Fibroblast of lung (primary cell): ENCODE data around the gene GH2. TPM values are rescaled to one million over a fixed set of nuclear protein-coding genes. Genes with fewer than 3 reads are reported as not detected.

ENCODE experiments used
- DNase-seq, 2 donors: peaks; one replicate each; pipeline versions ENCODE4 v3.0.0 to v3.0.0-alpha.2; 2010; ENCODE audit warnings: low read depth in 2 of 2
- H2AFZ ChIP-seq: 2 replicates; pipeline ENCODE4 v1.5.1; 2012; ENCODE audit warnings: low read length, control low read depth, inconsistent platforms
- H3K27ac ChIP-seq: 2 replicates; pipeline ENCODE4 v1.5.1; 2011; ENCODE audit warnings: low read length, control low read depth; ENCODE audit not compliant: insufficient read depth
- H3K27me3 ChIP-seq: 2 replicates; pipeline ENCODE4 v1.5.1; 2011; ENCODE audit warnings: mild to moderate bottlenecking, low read length; ENCODE audit not compliant: control insufficient read depth, insufficient read depth
- H3K36me3 ChIP-seq: 2 replicates; pipeline ENCODE4 v1.5.1; 2011; ENCODE audit warnings: low read length; ENCODE audit not compliant: control insufficient read depth, insufficient read depth
- H3K4me1 ChIP-seq: 2 replicates; pipeline ENCODE4 v1.5.1; 2011; ENCODE audit warnings: low read length; ENCODE audit not compliant: control insufficient read depth, insufficient read depth; ENCODE audit errors: extremely low read depth
- H3K4me2 ChIP-seq: 2 replicates; pipeline ENCODE4 v1.5.1; 2011; ENCODE audit warnings: low read length, control low read depth; ENCODE audit not compliant: insufficient read depth; ENCODE audit errors: extremely low read depth
- H3K4me3 ChIP-seq, 4 experiments: fragments of 200-600 bp in 1 of 4; sonication (generic) in 1 of 4; replicated peaks in 1 of 4; 2 replicates each; pipeline ENCODE4 v1.5.1; 2011 to 2016; ENCODE audit warnings: low read length in 4 of 4, low read depth in 3 of 4, mild to moderate bottlenecking in 3 of 4, control low read depth in 2 of 4, inconsistent platforms in 1 of 4, mixed read lengths in 1 of 4; ENCODE audit not compliant: insufficient read depth in 1 of 4; ENCODE audit errors: control extremely low read depth in 1 of 4
- H3K79me2 ChIP-seq: 2 replicates; pipeline ENCODE4 v1.5.1; 2012; ENCODE audit warnings: mild to moderate bottlenecking, low read length, inconsistent platforms; ENCODE audit not compliant: control insufficient read depth, insufficient read depth
- H3K9ac ChIP-seq: 2 replicates; pipeline ENCODE4 v1.5.1; 2011; ENCODE audit warnings: mild to moderate bottlenecking, low read length, control low read depth; ENCODE audit not compliant: insufficient read depth
- H3K9me3 ChIP-seq: 2 replicates; pipeline ENCODE4 v1.5.1; 2012; ENCODE audit warnings: low read depth, low read length; ENCODE audit not compliant: control insufficient read depth, insufficient read depth
- H4K20me1 ChIP-seq: 2 replicates; pipeline ENCODE4 v1.5.1; 2011; ENCODE audit warnings: low read length; ENCODE audit not compliant: control insufficient read depth, insufficient read depth; ENCODE audit errors: extremely low read depth
- EZH2 ChIP-seq: IDR thresholded peaks from 2 replicates; pipeline ENCODE4 v1.5.1; 2012; ENCODE audit warnings: low read length, control low read depth, mild to moderate bottlenecking; ENCODE audit errors: missing control alignments
- polyA plus RNA-seq, 2 donors: library from polyadenylated mRNA; depleted of rRNA in 1 of 2; stranded (reverse) in 1 of 2; unstranded in 1 of 2; fragments of >200 nt; gene quantifications; 2 replicates each; pipeline ENCODE4 v1.2.1, GENCODE V29; 2011 to 2012; ENCODE audit warnings: missing spikeins in 1 of 2
- total RNA-seq: library from RNA; depleted of rRNA; stranded (reverse); fragments of >200 nt; gene quantifications from 2 replicates; pipeline ENCODE4 v1.2.1, GENCODE V29; 2014
- TF ChIP-seq, protein P1 (sequence below), 2 donors: IDR thresholded peaks in 1 of 2; conservative IDR thresholded peaks in 1 of 2; 1 replicate in 1 of 2; 2 replicates in 1 of 2; pipeline ENCODE4 v1.5.1; 2011 to 2012; ENCODE audit warnings: low read length in 2 of 2, control low read depth in 1 of 2, inconsistent platforms in 1 of 2, low read depth in 1 of 2, mild to moderate bottlenecking in 1 of 2

Gene GH2
- total and polyA plus RNA-seq, 2 donors (not counting 1 experiment from before 2014, with no cell fraction given), result not detected

DNA sequence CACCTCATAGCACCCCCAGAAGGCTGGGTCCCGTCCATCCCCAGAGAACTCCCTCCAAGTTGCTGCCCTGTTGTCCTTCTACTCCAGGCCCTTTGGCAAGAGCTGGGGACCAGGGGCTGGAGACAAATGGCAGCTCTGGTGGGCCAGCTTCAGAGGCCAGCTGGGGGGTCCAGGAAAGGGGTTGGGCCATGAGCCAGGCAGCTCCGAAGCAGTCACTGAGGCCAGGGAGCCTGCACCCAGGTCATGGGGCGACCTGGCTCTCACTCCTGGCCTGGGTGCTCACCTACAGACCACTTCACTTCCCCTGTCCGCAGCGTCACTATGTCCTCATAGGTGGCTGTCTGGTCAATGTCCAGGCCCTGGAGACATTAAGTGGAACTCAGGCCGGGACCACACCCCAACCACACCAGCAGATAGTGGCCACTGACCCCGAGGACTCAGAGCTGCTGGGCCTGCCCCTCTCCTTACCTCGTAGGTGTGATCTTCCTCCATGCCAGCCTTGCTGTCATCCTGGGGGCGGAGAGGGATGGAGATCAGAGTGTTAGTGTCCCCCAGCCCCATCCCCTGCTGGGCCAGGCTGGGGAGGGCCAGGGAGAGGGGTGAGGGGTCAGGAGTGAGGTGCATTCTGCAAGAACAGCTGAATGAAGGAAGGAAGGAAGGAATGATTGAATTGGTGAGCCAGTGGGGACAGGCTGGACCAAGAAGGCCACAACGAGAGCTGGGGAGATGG, 47.4 kb upstream of the GH2 start:
- Histone ChIP-seq H3K36me3 (no peaks in the 10 kb centered on the region), H2AFZ (no peak overlapping the region), H3K4me2 (no peak overlapping the region), H3K4me3 (no peak overlapping the region), H3K9ac (no peak overlapping the region), H3K79me2 (no peaks in the 10 kb centered on the region), H3K27me3 (peaks cover 5% of the 10 kb centered on the region), H4K20me1 (no peaks in the 10 kb centered on the region), H3K9me3 (no peaks in the 10 kb centered on the region), H3K4me1 (no peaks in the 10 kb centered on the region), H3K27ac (no peak overlapping the region)
- no peak for TF ChIP-seq EZH2
- TF ChIP-seq, protein P1, sequence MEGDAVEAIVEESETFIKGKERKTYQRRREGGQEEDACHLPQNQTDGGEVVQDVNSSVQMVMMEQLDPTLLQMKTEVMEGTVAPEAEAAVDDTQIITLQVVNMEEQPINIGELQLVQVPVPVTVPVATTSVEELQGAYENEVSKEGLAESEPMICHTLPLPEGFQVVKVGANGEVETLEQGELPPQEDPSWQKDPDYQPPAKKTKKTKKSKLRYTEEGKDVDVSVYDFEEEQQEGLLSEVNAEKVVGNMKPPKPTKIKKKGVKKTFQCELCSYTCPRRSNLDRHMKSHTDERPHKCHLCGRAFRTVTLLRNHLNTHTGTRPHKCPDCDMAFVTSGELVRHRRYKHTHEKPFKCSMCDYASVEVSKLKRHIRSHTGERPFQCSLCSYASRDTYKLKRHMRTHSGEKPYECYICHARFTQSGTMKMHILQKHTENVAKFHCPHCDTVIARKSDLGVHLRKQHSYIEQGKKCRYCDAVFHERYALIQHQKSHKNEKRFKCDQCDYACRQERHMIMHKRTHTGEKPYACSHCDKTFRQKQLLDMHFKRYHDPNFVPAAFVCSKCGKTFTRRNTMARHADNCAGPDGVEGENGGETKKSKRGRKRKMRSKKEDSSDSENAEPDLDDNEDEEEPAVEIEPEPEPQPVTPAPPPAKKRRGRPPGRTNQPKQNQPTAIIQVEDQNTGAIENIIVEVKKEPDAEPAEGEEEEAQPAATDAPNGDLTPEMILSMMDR (conservative IDR thresholded peaks at IDR 0.05 in 1 of 2, IDR thresholded peaks at IDR 0.05 in 1 of 2; ENCODE audit: low read depth in 1 of 2, low read length in 2 of 2), result no peak
- no peak for DNase-seq

DNA sequence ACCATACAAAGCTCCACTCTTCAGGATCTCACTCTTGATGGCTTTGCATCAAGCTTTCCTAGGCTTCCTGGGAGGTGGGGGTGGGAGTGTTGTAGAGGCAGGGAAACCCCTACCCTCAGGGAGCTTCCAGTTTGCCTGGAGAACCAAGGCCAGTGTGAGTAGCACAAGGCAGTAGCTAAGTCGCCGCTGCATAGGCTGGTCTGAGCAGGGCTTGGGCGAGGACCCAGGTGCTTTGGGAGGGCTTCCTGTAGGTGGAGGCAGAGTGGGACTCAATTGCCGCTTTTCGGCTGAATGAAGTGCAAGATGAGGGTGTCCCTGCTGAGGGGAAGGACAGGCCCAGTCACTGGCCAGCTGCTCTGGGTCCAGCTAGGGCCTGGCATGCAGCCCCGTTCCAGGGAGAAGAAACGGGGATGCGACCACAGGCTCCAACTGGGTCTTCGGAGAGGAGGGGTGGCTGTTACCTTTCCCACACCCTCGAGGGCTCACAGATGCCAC, 46.5 kb upstream of the GH2 start:
- H3K4me2 ChIP-seq, result no peak overlapping the region
- H3K4me3 ChIP-seq, result no peak overlapping the region
- no peak overlapping the region for H3K9ac ChIP-seq
- H3K27ac ChIP-seq, result no peak overlapping the region
- H4K20me1 ChIP-seq, result no peaks in the 10 kb centered on the region
- H2AFZ ChIP-seq, result no peak overlapping the region
- H3K79me2 ChIP-seq, result no peaks in the 10 kb centered on the region
- no peak for DNase-seq
- no peaks in the 10 kb centered on the region for H3K9me3 ChIP-seq
- H3K4me1 ChIP-seq, result no peaks in the 10 kb centered on the region
- TF ChIP-seq, protein P1 (conservative IDR thresholded peaks at IDR 0.05 in 1 of 2, IDR thresholded peaks at IDR 0.05 in 1 of 2; ENCODE audit: low read depth in 1 of 2, low read length in 2 of 2), result no peak
- no peak for TF ChIP-seq EZH2
- no peaks in the 10 kb centered on the region for H3K36me3 ChIP-seq
- peaks cover 5% of the 10 kb centered on the region for H3K27me3 ChIP-seq

DNA sequence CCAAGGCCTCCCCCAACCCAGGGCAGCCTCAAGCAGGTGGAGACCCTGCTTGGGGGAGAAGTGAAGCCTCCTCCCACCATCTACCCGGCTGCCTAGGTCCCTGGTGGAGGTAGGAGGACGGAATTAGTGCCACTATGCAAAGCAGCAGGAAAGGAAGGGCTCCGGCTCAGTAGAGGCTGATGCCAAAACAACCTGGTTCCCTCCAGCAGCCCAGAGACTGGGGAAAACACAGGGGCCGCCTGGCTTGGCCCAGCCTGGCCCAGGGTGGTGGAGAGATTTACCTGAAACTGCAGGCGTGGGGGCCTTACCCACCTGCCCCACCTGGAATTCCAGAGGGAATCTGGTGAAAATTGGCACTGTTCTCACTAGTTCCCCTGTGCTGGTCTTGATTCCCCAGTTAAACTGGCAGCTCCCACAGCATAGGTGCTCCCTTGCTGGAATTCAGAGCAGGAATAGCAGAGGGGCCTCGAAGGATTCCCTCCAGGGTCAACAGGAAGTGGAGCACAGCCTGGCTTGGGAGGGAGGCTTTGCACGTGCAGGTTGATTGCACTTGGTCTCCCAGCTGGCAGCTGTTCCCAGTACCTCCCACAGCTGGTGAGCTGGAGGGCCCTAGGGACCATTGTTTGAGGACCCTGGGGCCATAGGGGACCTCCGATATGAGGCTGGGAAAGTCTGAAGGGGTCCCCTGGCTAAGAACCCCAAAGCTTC, 45.9 kb upstream of the GH2 start:
- Histone ChIP-seq H3K4me3 (no peak overlapping the region), H2AFZ (no peak overlapping the region), H3K79me2 (no peaks in the 10 kb centered on the region), H3K27me3 (peaks cover 5% of the 10 kb centered on the region), H3K4me1 (no peaks in the 10 kb centered on the region), H3K36me3 (no peaks in the 10 kb centered on the region), H3K9me3 (no peaks in the 10 kb centered on the region), H3K4me2 (no peak overlapping the region), H3K9ac (no peak overlapping the region), H4K20me1 (no peaks in the 10 kb centered on the region), H3K27ac (no peak overlapping the region)
- no peak for TF ChIP-seq EZH2
- TF ChIP-seq, protein P1 (conservative IDR thresholded peaks at IDR 0.05 in 1 of 2, IDR thresholded peaks at IDR 0.05 in 1 of 2; ENCODE audit: low read depth in 1 of 2, low read length in 2 of 2), result no peak
- no peak for DNase-seq
